Measurements from ENCODE around the gene AQP9.
"Not testable (repeated sequence)": the region's sequence is repeated elsewhere in the genome, so short reads cannot be mapped to it uniquely, and the experiment has no call there.

AQP9 gene

DNA sequence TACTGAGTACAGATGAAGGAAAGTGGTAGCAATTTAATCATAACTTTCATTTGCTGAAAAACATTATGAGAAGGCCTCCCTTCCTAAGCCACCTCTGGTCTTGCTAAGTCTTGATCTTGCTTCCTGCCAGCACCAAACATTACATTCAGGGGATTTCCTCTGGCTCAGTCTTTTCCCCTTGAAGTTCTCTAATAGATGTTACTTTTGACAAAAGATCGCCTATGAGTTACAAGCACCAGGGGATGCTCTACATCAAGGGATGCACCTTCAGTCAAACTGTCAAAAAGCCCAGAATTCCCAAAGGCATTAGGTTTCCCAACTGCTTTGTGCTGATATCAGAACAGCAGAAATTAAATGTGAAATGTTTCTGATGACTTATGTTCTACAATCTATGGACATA, 47.3 kb downstream of the AQP9 start:
- TF ChIP-seq TAF1 (IDR thresholded peaks at IDR 0.05; ENCODE audit: borderline replicate concordance, low read depth, low read length) (no peak), POLR2A (IDR thresholded peaks at IDR 0.05; ENCODE audit: low read depth, low read length) (no peak), POLR2AphosphoS5 (IDR thresholded peaks at IDR 0.05; ENCODE audit: low read depth, low read length) (no peak)
- FAIRE-seq (no peak), DNase-seq (ENCODE audit: insufficient read length) (no peak)

DNA sequence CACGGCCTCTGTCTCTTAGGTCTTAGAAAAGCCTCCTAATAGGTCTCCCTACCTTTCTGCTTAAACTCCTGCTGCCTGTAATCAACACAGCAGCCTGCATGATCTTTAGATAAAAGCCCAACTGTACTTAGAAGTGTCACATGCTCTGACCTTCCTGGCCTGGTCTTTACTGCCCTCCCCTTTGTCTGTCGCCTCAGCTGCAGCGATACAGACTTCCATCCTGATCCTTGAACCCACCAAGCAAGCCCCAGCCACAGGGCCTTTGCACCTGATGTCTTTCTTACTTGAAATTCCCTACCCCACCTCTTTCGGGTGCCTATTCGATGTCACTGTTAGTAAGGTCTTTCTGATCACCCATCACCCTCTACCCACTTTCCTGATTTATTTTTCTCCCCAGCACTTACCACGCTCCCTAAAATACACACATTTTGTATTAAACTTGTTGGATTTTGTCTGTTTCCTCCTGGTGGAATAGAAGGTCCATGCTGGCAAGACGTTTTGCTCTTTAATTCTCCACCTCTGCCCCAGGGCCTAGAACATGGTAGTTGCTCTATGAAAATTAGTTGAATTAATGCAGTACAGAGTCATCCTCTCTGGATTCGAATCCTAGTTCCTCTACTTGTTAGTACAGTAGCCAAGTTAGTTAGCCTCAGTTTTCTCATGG, 51.1 kb downstream of the AQP9 start:
- TF ChIP-seq POLR2AphosphoS5 (IDR thresholded peaks at IDR 0.05; ENCODE audit: low read depth, low read length) (no peak), TAF1 (IDR thresholded peaks at IDR 0.05; ENCODE audit: borderline replicate concordance, low read depth, low read length) (no peak), POLR2A (IDR thresholded peaks at IDR 0.05; ENCODE audit: low read depth, low read length) (no peak)
- FAIRE-seq: no peak

DNA sequence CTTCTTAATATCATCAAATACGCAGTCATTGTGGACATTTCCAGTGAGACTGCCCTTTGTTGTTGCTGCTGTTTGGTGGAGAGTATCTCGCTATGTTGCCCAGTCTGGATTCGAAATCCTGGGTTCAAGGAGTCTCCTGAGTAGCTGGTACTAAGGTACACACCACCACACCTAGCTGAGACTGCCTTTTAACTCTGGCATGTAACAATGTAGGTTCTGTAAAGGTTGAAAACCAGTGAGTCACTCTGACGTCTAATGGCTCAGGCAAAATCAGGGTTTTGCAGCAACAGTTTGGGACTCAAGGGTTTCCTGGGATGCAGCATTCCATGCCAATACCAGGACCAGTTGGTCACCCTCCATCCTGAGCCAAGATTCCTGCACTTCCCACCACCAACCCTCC, 52.2 kb downstream of the AQP9 start:
- no peak for FAIRE-seq
- TF ChIP-seq POLR2A (IDR thresholded peaks at IDR 0.05; ENCODE audit: low read depth, low read length) (no peak), TAF1 (IDR thresholded peaks at IDR 0.05; ENCODE audit: borderline replicate concordance, low read depth, low read length) (no peak), POLR2AphosphoS5 (IDR thresholded peaks at IDR 0.05; ENCODE audit: low read depth, low read length) (no peak)
- no peak for DNase-seq (ENCODE audit: insufficient read length)

More for the DNA sequence above, 51.1 kb downstream of the AQP9 start:
- no peak for DNase-seq (ENCODE audit: insufficient read length)

DNA sequence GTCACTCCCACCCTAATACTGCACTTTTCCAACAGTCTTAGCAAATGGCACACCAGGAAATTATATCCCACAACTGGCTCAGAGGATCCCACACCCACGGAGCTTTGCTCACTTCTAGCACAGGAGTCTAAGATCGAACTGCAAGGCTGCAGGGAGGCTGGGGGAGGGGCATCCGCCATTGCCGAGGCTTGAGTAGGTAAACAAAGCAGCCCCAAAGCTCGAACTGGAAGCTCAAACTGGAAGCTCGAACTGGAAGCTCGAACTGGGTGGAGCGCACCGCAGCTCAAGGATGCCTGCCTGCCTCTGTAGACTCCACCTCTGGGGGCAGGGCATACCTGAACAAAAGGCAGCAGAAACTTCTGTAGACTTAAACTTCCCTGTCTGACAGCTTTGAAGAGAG, 55.5 kb downstream of the AQP9 start:
- FAIRE-seq; DNase-seq (ENCODE audit: insufficient read length): not testable (repeated sequence)

DNA sequence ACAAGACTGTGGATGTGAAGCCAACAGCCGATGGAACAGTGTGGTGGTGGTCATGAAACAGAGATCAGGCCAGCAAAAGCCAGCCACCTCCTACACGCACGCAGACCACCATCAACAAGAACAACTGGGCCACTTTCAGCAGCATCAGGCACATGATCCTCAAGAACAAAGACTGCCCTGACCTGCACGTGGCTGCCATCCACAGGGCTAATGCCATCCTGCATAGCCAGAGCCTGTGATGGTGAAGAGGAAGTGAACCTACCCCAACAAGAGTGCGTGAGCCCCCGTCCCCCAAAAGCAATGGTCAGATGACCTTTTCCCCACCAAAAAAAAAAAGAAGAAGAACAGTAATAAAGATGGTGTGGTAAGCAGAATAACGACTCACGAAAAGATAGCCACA, 62.6 kb downstream of the AQP9 start:
- no peak for FAIRE-seq
- TF ChIP-seq POLR2AphosphoS5 (IDR thresholded peaks at IDR 0.05; ENCODE audit: low read depth, low read length) (no peak), POLR2A (IDR thresholded peaks at IDR 0.05; ENCODE audit: low read depth, low read length) (no peak), TAF1 (IDR thresholded peaks at IDR 0.05; ENCODE audit: borderline replicate concordance, low read depth, low read length) (no peak)

DNA sequence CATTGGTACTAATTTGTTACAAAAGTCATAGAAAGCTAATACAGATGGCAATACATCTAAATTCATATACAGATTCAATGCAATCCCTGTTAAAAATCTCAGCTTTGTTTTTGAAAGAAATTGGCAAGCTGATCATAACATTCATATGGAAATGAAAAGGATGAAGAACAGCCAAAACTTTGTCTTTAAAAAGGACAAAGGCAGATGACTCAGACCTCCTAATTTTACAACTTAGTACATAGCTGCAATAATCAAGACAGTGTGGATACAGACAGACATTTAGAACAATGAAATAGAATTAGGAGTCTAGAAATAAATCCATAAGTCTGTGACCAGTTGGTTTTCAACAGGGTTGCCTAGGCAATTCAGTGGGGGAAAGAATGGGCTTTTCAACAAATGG, 63.3 kb downstream of the AQP9 start:
- TF ChIP-seq TAF1 (IDR thresholded peaks at IDR 0.05; ENCODE audit: borderline replicate concordance, low read depth, low read length) (no peak), POLR2AphosphoS5 (IDR thresholded peaks at IDR 0.05; ENCODE audit: low read depth, low read length) (no peak), POLR2A (IDR thresholded peaks at IDR 0.05; ENCODE audit: low read depth, low read length) (no peak)
- FAIRE-seq: no peak
- DNase-seq (ENCODE audit: insufficient read length): no peak

More for the DNA sequence above, 62.6 kb downstream of the AQP9 start:
- DNase-seq (ENCODE audit: insufficient read length): no peak

DNA sequence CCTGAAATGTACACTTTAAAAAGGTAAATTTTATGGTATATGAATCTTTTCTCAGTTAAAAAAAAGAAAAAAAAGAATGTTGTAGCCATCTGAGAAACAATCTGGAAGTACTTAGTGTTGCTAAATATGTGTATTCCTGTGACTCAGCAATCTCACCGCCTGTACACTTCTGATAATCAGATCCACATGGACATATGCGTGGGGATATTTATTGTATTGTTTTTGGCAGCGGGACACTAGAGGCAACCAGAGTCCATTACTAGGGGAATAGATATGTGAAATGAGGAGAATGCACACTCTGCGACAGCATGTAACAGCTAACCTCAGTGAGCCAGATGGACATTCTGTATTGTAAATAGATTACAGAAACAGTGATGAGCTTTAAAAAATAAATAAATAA, 65.4 kb downstream of the AQP9 start:
- TF ChIP-seq POLR2A (IDR thresholded peaks at IDR 0.05; ENCODE audit: low read depth, low read length) (no peak), TAF1 (IDR thresholded peaks at IDR 0.05; ENCODE audit: borderline replicate concordance, low read depth, low read length) (no peak), POLR2AphosphoS5 (IDR thresholded peaks at IDR 0.05; ENCODE audit: low read depth, low read length) (no peak)
- FAIRE-seq (no peak), DNase-seq (ENCODE audit: insufficient read length) (no peak)

DNA sequence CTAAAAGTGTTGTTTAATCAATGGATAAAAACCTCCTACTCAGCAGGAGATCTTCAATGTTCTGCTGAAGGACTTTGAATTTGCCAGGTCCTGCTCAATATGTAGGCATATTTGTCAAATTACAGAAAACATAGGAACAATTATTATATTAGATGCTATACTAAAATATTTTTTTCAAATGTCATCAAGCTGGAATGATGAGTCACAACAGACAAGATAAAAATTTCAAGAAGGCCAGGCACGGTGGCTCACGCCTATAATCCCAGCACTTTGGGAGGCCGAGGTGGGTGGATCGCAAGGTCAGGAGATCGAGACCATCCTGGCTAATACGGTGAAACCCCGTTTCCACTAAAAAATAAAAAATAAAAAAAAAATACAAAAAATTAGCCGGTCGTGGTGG, 68.0 kb downstream of the AQP9 start:
- TF ChIP-seq TAF1 (IDR thresholded peaks at IDR 0.05; ENCODE audit: borderline replicate concordance, low read depth, low read length) (no peak), POLR2AphosphoS5 (IDR thresholded peaks at IDR 0.05; ENCODE audit: low read depth, low read length) (no peak), POLR2A (IDR thresholded peaks at IDR 0.05; ENCODE audit: low read depth, low read length) (no peak)
- no peak for DNase-seq (ENCODE audit: insufficient read length)
- no peak for FAIRE-seq

DNA sequence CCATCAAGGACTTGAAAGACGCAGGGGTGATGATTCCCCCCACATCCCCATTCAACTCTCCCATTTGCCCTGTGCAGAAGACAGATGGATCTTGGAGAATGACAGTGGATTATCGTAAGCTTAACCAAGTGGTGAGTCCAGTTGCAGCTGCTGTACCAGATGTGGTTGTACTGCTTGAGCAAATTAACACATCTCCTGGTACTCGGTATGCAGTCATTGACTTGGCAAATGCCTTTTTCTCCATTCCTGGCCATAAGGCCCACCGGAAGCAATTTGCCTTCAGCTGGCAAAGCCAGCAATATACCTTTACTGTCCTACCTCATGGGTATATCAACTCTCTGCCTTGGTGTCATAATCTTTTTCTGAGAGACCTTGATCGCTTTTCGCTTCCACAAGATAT, 70.0 kb downstream of the AQP9 start:
- not testable (repeated sequence) for DNase-seq (ENCODE audit: insufficient read length); FAIRE-seq

DNA sequence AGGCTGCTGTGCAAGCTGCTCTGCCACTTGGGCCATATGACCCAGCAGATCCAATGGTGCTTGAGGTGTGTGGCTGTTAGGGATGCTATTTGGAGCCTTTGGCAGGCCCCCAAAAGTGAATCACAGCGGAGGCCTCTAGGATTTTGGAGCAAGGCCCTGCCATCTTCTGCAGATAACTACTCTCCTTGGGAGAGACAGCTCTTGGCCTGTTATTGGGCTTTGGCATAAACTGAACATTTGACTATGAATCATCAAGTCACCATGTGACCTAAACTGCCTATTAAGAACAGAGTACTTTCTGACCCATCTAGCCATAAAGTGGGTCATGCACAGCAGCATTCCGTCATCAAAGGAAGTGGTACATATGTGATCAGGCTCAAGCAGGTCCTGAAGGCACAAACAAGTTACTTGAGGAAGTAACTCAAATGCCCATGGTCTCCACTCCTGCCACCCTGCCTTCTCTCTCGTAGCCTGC, 70.9 kb downstream of the AQP9 start:
- FAIRE-seq; DNase-seq (ENCODE audit: insufficient read length): not testable (repeated sequence)

DNA sequence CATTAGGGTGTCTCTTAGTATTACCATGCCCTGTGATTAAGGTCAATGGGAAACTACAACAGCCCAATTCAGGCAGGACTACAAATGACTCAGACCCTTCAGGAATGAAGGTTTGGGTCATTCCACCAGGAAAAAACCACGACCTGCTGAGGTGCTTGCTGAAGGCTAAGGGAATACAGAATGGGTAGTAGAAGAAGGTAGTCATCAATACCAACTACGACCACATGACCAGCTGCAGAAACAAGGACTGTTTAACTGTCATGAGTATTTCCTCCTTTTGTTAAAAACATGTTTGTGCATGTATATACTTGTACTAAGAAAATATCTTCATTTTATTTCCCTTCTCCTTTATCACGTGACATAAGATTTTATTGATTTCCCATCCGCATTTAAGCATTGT, 71.8 kb downstream of the AQP9 start:
- DNase-seq (ENCODE audit: insufficient read length); FAIRE-seq: not testable (repeated sequence)

DNA sequence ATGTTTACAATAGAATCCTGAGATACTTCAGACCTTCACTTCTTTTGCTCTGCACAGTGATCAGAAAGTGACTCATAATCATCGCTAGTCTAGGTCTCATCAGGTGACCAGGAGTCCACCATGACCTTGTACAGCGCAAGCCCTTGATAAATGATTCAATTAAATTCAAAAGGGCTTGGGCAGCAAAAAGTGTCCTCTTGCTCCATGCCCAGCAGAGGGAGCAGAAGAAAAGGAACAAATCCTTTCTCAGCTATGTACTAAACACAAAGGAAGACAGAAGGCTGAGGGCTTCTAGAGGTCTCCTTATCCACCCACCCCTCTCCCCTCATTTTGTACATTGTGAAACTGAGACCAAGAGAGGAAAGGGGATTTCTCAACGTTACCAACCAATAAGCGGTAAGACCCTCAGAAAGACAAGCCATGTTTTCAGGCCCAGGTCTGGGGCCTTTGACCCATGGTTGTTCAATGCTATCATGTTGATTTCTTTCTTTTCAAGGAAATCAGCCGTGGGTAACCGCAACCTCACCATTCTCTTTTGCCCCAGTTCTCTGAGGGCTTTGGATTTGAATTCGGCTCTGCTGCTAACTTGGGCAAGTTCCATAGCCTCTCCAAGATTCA, 74.8 kb downstream of the AQP9 start:
- DNase-seq (ENCODE audit: insufficient read length) (no peak), FAIRE-seq (no peak)
- TF ChIP-seq TAF1 (IDR thresholded peaks at IDR 0.05; ENCODE audit: borderline replicate concordance, low read depth, low read length): no peak
- no peak for TF ChIP-seq POLR2AphosphoS5 (IDR thresholded peaks at IDR 0.05; ENCODE audit: low read depth, low read length)
- no peak for TF ChIP-seq POLR2A (IDR thresholded peaks at IDR 0.05; ENCODE audit: low read depth, low read length)

Measured in GM12892 (cell line).